Muscle of leg (tissue), 11 donors: Measurements from ENCODE around the gene EGFR. TPM values are rescaled to one million over a fixed set of nuclear protein-coding genes. Genes with fewer than 3 reads are reported as not detected.

ENCODE experiments used
- DNase-seq: peaks from one replicate; pipeline ENCODE4 v3.0.0; 2013
- H3K27ac ChIP-seq: one replicate; pipeline ENCODE4 v1.5.1; 2013; ENCODE audit warnings: mild to moderate bottlenecking, low read length, control low read depth
- H3K27me3 ChIP-seq: one replicate; pipeline ENCODE4 v1.6.1; 2013; ENCODE audit warnings: low read length; ENCODE audit not compliant: control insufficient read depth, insufficient read depth
- H3K36me3 ChIP-seq: one replicate; pipeline ENCODE4 v1.6.1; 2013; ENCODE audit warnings: low read length; ENCODE audit not compliant: control insufficient read depth, insufficient read depth
- H3K4me1 ChIP-seq: one replicate; pipeline ENCODE4 v1.6.1; 2013; ENCODE audit warnings: low read length; ENCODE audit not compliant: control insufficient read depth, insufficient read depth
- H3K4me3 ChIP-seq: one replicate; pipeline ENCODE4 v1.5.1; 2013; ENCODE audit warnings: low read length, control low read depth
- H3K9me3 ChIP-seq: replicated peaks from 2 replicates; pipeline ENCODE4 v1.6.1; 2013; ENCODE audit warnings: low read depth, low read length; ENCODE audit not compliant: control insufficient read depth
- WGBS: methylation state at CpG from one replicate; pipeline ENCODE4 v1.1.5; 2013; ENCODE audit warnings: missing lambda C conversion rate; ENCODE audit not compliant: insufficient coverage; 5-methylcytosine and 5-hydroxymethylcytosine counted together
- polyA plus RNA-seq, 8 donors: library from polyadenylated mRNA; unstranded; fragments of 120-200 nt; gene quantifications; one replicate each; pipeline versions ENCODE4 v1.2.1 to v1.2.3, GENCODE V29; 2013; ENCODE audit warnings: inconsistent platforms in 1 of 8, low replicate concordance in 1 of 8; ENCODE audit not compliant: insufficient read length in 8 of 8, insufficient read depth in 1 of 8
- total RNA-seq: library from RNA; stranded (reverse); fragments of 120-200 nt; gene quantifications from one replicate; pipeline ENCODE4 v1.2.4, GENCODE V29; 2013

The EGFR gene
- total and polyA plus RNA-seq, 9 donors: 18.6 to 42.8 (median 25.5) TPM

DNA sequence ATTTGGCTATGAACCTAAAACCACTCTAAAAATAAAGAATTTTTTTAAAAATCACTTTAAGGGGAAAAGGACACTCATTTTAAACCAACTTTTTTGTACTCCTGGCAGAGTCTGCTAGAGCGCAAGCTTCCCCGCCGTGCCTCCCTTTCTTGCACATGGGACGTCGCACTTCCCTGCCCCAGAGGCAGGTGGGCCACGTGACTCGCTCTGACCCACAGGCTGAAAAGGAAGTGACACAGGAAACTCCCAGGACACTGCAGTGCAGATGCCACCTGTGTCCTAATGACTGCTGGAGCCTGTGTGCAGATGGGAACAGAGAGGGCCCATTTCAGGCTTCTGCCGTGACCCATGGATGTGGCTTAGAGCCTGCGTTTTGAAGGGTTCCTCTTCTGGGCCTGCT, 204.2 kb downstream of the EGFR start:
- no peaks in the 10 kb centered on the region for H3K4me1 ChIP-seq
- DNase-seq: no peak
- H3K9me3 ChIP-seq: no peaks in the 10 kb centered on the region
- H3K27ac ChIP-seq: no peak overlapping the region
- H3K27me3 ChIP-seq: no peaks in the 10 kb centered on the region
- no peaks in the 10 kb centered on the region for H3K36me3 ChIP-seq
- 65% methylated on average over 9 of the region's 9 CpGs for WGBS
- H3K4me3 ChIP-seq: no peak overlapping the region

DNA sequence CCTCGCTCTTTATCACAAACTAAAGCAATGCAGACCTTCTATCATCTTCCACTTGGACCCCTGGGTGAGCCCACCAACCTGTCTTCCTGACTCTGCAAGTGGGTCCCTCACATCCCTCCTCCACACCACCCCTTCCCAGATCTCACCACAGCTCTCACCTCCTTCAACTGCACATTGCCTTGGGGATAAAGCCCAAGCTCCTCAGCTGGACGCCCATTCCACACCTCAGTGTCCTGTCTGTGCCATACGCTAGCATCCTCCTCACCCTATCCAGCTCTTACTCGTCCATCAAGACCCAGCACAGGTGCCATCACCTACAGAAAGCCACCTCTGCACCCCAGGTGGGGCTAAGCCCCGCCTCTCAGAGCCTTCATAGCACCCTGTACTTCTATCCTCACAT, 205.3 kb downstream of the EGFR start:
- Histone ChIP-seq H3K4me3 (no peak overlapping the region), H3K36me3 (no peaks in the 10 kb centered on the region), H3K27me3 (no peaks in the 10 kb centered on the region), H3K27ac (no peak overlapping the region), H3K9me3 (no peaks in the 10 kb centered on the region), H3K4me1 (no peaks in the 10 kb centered on the region)
- no peak for DNase-seq
- WGBS: 83% methylated on average over 5 of the region's 5 CpGs

GRCh38 chr7:55224810-55225209, 206.0 kb downstream of the EGFR start:
- Histone ChIP-seq H3K9me3 (no peaks in the 10 kb centered on the region), H3K4me1 (no peaks in the 10 kb centered on the region)
- 90% methylated on average over 1 of the region's 2 CpGs for WGBS

DNA sequence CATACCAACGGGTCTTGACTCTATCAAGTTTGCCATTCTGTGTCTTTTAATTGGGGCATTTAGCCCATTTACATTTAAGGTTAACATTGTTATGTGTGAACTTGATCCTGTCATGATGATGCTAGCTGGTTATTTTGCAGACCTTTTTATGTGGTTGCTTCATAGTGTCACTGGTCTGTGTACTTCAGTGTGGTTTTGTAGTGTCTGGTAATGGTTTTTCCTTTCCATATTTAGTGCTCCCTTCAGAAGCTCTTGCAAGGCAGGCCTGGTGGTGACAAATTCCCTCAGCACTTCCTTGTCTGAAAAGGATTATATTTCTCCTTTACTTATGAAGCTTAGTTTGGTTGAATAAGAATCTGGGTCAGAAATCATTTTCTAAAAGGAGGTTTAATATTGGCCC, 211.2 kb downstream of the EGFR start:
- DNase-seq: no peak
- no peak overlapping the region for H3K4me3 ChIP-seq
- no peaks in the 10 kb centered on the region for H3K36me3 ChIP-seq
- no peaks in the 10 kb centered on the region for H3K9me3 ChIP-seq
- peaks cover 3% of the 10 kb centered on the region for H3K27me3 ChIP-seq
- WGBS: no CpG with 5 or more reads among the region's 1 CpG
- H3K4me1 ChIP-seq: no peaks in the 10 kb centered on the region
- no peak overlapping the region for H3K27ac ChIP-seq

More at GRCh38 chr7:55224810-55225209, 206.0 kb downstream of the EGFR start:
- Histone ChIP-seq H3K36me3 (no peaks in the 10 kb centered on the region), H3K27ac (no peak overlapping the region), H3K27me3 (no peaks in the 10 kb centered on the region), H3K4me3 (no peak overlapping the region)
- no peak for DNase-seq

- H3K36me3 ChIP-seq: no peaks in the 10 kb centered on the region
- no peak overlapping the region for H3K4me3 ChIP-seq
- DNase-seq: no peak
- no peaks in the 10 kb centered on the region for H3K4me1 ChIP-seq
- 82% methylated on average over 7 of the region's 7 CpGs for WGBS
- no peaks in the 10 kb centered on the region for H3K9me3 ChIP-seq
- H3K27ac ChIP-seq: no peak overlapping the region
- peaks cover 3% of the 10 kb centered on the region for H3K27me3 ChIP-seq
Observed at GRCh38 chr7:55231736-55232280, 213.0 kb downstream of the EGFR start.

- Histone ChIP-seq H3K27me3 (peaks cover 3% of the 10 kb centered on the region), H3K4me1 (peaks cover 2% of the 10 kb centered on the region), H3K4me3 (no peak overlapping the region), H3K36me3 (no peaks in the 10 kb centered on the region), H3K27ac (no peak overlapping the region), H3K9me3 (no peaks in the 10 kb centered on the region)
- DNase-seq: no peak
- WGBS: 88% methylated on average over 6 of the region's 7 CpGs
Observed at GRCh38 chr7:55233001-55233400, 214.2 kb downstream of the EGFR start.

- H3K4me3 ChIP-seq: no peak overlapping the region
- no peak for DNase-seq
- H3K4me1 ChIP-seq: peaks cover 2% of the 10 kb centered on the region
- no peak overlapping the region for H3K27ac ChIP-seq
- H3K27me3 ChIP-seq: peaks cover 4% of the 10 kb centered on the region
- no peaks in the 10 kb centered on the region for H3K9me3 ChIP-seq
- whole genome bisulfite sequencing: 77% methylated on average over 9 of the region's 11 CpGs
- no peaks in the 10 kb centered on the region for H3K36me3 ChIP-seq
Observed at GRCh38 chr7:55234408-55234807, 215.6 kb downstream of the EGFR start.

DNA sequence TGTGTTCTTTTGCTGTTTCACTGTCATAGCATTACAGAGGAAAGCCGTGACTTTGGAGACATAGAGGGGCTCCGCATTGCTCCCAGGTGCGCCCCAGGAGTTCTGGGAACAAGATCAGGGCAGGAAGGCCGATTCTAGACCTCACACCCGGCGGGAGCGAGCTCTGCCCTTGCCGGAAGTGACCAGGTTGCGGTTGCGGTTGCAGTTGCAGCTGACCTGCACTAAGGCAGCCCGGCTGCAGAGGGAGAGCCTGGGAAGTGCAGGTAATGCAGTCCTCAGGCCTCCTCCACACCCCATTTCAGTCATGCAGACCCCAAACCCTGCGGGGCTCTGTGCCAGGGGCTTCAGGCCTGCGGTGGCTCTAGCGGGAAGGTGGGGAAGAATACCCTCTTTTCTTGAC, 216.3 kb downstream of the EGFR start:
- H3K27me3 ChIP-seq: peaks cover 5% of the 10 kb centered on the region
- DNase-seq: no peak
- no peaks in the 10 kb centered on the region for H3K9me3 ChIP-seq
- H3K4me1 ChIP-seq: peaks cover 2% of the 10 kb centered on the region
- H3K36me3 ChIP-seq: no peaks in the 10 kb centered on the region
- H3K4me3 ChIP-seq: no peak overlapping the region
- WGBS: 70% methylated on average over 7 of the region's 14 CpGs
- no peak overlapping the region for H3K27ac ChIP-seq

DNA sequence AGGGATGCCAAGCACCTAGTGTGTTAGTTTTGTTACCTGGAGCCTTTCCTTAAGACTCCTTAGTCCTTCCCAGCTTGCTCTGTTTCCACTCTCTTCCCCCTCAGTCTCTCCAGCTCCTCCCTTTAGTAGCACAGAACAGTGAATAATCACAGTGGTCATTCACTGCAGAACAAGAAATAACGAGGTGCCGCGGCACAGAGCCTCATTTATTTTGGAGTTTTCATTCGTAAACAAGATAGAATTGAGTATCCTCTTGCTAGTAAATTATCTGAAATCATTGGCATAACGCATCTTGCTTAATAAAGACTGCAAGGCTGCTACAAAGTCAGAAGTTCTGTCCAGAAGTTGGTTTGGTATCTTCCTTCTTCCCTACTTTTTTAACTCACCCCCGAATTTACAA, 217.0 kb downstream of the EGFR start:
- Histone ChIP-seq H3K27ac (no peak overlapping the region), H3K9me3 (no peaks in the 10 kb centered on the region), H3K4me1 (peaks cover 2% of the 10 kb centered on the region), H3K36me3 (no peaks in the 10 kb centered on the region), H3K4me3 (no peak overlapping the region), H3K27me3 (peaks cover 5% of the 10 kb centered on the region)
- no peak for DNase-seq
- 82% methylated on average over 2 of the region's 6 CpGs for WGBS

DNA sequence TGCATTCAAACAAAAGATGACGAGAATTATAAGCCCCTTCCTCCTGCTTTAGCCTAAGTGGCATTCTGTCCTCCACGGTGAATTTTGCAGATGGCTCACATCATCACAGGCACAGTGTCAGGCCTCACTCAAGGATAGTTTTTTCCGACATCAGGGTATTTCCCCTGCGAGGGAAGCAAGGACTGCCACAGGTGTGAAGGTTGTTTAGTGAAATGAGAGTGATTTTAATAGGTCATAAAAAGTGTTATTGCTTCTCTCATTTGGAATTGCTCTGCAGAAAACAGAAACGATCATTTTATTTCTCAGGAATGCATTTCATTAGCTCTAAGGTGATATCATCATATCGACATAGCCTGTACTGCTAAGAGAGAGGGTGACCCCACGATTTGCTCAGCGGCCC, 217.7 kb downstream of the EGFR start:
- DNase-seq: no peak
- peaks cover 2% of the 10 kb centered on the region for H3K4me1 ChIP-seq
- H3K4me3 ChIP-seq: no peak overlapping the region
- 51% methylated on average over 4 of the region's 8 CpGs for WGBS
- H3K36me3 ChIP-seq: no peaks in the 10 kb centered on the region
- no peak overlapping the region for H3K27ac ChIP-seq
- H3K9me3 ChIP-seq: no peaks in the 10 kb centered on the region
- peaks cover 2% of the 10 kb centered on the region for H3K27me3 ChIP-seq
